ENCODE measurements around the gene DMRTA2. TPM values are rescaled to one million over a fixed set of nuclear protein-coding genes. Genes with fewer than 3 reads are reported as not detected.
A peak's percentile ranks its signal among the peaks of the same experiment; 100 is the strongest.

DMRTA2 gene
- polyA plus RNA-seq, 6 donors from 2014 or later: not detected

DNA sequence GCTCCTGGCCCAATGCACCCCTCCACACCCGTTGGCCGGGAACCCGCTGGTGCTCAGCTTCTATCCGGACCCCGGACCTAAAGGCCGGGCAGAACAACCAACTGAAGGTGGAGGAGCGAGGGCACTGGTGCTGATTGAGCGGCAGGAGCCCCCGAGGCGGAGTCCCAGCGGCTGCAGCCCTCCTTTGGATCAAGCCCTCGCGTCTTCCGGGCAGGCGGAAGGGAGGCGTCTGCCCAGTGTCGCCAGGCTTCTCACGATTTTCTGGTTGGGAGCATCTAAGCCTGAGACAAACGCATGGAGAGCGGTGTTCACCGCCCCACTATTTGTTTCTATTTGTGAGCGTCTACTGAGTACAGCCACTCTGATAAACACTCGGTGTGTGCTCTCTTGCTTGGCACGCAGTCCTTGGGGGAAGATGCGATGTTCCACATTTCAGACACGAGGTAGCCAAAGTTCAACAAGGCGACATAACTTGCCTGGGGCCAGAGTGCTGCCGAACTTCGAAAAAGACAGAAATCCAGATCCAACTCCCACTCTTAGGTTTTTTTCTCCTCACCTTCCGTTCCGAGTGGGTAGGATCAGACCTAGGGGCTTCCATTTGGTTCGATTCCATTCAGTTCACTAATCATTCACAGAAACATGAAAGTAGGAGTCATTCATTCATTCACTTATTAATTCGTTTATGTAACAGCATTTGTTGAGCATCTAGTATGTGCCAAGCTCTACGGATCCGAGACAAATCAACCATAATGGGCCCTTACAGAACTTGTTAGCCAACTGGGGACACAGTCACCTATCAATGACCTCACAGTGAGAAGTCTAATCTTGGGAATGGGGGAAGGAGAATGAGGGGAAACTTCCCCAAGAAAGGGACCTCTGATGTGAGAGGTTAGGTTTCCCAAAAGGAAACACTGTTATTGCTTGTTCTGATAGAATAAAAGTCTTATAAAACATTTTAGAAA lies 4.9 kb upstream of the DMRTA2 start:
- peaks cover 67 to 92% (median 90%) of the 10 kb centered on the region in 3 donors for H3K27me3 Mint-ChIP-seq
- H3K4me1 Mint-ChIP-seq: peaks cover 16 to 41% (median 28%) of the 10 kb centered on the region in 3 donors
- no peak for DNase-seq
- peak overlapping the region in 4 of 8 donors; percentile 7 to 64 (median 59) for H3K4me3 Mint-ChIP-seq
- peaks cover 0 to 32% (median 12%) of the 10 kb centered on the region in 7 donors for H3K9me3 Mint-ChIP-seq
- no peak for ATAC-seq (ENCODE audit: low read depth in 2 of 2)
- peaks cover 13 to 18% of the 10 kb centered on the region in 2 donors for H3K36me3 Mint-ChIP-seq
- peak overlapping the region in 3 of 6 donors; percentile 70 to 91 (median 88) for H3K27ac Mint-ChIP-seq

DNA sequence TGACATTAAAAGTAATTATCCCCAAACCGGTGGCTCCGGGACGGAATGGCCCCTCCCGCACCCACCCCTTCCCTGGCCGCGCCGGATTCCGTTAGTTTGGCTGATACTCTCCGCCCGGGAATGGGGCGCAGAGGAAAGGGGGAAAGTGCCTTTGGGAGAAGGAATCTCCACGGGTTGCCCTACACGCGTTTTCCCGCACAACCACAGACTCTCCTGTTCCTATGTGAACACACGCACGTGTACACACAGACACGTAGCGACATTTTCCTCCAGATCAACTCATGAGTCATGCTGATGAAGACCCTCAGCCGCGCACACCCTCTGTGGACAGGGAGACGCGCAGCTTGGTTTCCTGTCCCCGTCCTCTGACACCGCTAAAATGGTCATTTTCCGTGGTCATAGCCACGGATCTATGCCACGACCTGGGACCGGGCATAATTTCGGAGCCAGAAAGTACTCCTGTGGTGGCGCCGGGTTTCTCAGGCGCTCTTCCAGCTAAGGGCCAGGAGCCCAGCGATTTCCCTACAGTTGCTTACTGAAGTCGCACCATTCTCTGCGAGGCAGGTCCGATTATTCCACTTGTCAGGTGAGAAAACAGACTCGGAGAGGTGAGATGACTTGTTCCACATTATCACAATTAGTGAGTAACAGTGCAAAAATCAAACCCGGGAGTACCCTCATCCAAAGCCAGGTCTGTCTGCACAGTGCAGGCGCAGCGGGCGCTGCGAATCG lies 4.0 kb upstream of the DMRTA2 start:
- Mint-ChIP-seq H3K36me3 (peaks cover 18 to 22% of the 10 kb centered on the region in 2 donors), H3K27ac (peak overlapping the region in 3 of 6 donors; percentile 41 to 94 (median 88)), H3K9me3 (peaks cover 0 to 34% (median 13%) of the 10 kb centered on the region in 7 donors), H3K27me3 (peaks cover 71 to 94% (median 90%) of the 10 kb centered on the region in 3 donors), H3K4me1 (peaks cover 23 to 50% (median 37%) of the 10 kb centered on the region in 3 donors), H3K4me3 (peak overlapping the region in 6 of 8 donors; percentile 5 to 76 (median 68))
- ATAC-seq (ENCODE audit: low read depth in 2 of 2) (no peak), DNase-seq (no peak)

DNA sequence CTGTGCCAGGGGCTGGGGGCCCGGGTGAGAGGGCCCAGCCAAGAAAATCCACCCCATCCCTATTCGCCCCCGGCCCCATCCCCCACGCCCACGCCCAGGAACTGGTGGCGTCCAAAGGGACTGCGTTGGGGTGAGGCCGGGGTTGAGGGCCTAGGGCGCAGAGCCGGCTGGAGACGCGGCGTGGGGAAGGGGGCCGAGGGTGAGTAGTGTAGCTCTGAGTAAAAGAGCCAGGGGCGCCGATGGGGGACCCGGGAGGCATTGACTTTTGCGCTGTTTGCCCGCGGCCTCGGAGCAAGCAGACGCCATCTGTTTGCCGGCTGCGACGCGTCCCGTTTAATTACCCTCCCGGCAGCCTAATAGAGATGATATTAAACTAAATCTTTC lies 3.5 kb upstream of the DMRTA2 start:
- ATAC-seq (ENCODE audit: low read depth in 2 of 2) (no peak), DNase-seq (no peak)
- Mint-ChIP-seq H3K4me3 (peak overlapping the region in 2 of 8 donors; percentile 22 to 90), H3K27me3 (peaks cover 73 to 94% (median 90%) of the 10 kb centered on the region in 3 donors), H3K27ac (peak overlapping the region in 2 of 6 donors; percentile 68 to 79), H3K9me3 (peaks cover 0 to 39% (median 14%) of the 10 kb centered on the region in 7 donors), H3K4me1 (peaks cover 28 to 55% (median 42%) of the 10 kb centered on the region in 3 donors), H3K36me3 (peaks cover 22 to 27% of the 10 kb centered on the region in 2 donors)

DNA sequence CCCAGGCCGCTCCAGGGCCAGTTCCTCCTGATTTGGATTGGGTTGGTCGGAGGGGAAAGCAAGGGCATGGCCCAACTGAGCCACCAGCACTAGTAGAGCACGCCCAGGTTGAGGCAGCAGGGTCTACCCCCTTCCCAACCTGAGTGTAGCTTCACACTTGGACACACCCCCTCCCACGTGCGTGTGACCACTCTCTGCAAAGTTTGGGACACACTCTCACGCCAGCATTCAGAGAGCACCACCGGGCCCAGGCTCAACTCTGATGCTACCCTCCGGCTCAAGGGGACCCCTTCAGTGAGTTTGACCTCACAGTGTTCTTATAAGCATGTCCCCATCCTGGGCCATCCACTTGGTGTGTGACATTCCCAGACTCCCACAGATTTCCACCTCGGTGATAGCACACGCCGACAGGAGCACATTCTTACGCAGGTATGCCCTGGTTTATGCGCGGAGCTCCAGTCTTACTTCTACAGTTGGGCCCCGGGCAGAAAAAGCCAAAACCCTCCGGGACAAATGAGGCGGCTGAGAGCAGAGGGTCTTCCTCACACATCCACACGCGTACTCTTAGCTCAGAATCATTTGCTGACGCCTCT lies 3.0 kb upstream of the DMRTA2 start:
- H3K27ac Mint-ChIP-seq: peak overlapping the region in 3 of 6 donors; percentile 63 to 79 (median 68)
- peaks cover 24 to 30% of the 10 kb centered on the region in 2 donors for H3K36me3 Mint-ChIP-seq
- H3K4me1 Mint-ChIP-seq: peaks cover 32 to 58% (median 45%) of the 10 kb centered on the region in 3 donors
- H3K4me3 Mint-ChIP-seq: peak overlapping the region in 6 of 8 donors; percentile 1 to 97 (median 86)
- DNase-seq: no peak
- H3K9me3 Mint-ChIP-seq: peaks cover 0 to 42% (median 14%) of the 10 kb centered on the region in 7 donors
- peaks cover 70 to 93% (median 90%) of the 10 kb centered on the region in 3 donors for H3K27me3 Mint-ChIP-seq
- ATAC-seq (ENCODE audit: low read depth in 2 of 2): no peak

DNA sequence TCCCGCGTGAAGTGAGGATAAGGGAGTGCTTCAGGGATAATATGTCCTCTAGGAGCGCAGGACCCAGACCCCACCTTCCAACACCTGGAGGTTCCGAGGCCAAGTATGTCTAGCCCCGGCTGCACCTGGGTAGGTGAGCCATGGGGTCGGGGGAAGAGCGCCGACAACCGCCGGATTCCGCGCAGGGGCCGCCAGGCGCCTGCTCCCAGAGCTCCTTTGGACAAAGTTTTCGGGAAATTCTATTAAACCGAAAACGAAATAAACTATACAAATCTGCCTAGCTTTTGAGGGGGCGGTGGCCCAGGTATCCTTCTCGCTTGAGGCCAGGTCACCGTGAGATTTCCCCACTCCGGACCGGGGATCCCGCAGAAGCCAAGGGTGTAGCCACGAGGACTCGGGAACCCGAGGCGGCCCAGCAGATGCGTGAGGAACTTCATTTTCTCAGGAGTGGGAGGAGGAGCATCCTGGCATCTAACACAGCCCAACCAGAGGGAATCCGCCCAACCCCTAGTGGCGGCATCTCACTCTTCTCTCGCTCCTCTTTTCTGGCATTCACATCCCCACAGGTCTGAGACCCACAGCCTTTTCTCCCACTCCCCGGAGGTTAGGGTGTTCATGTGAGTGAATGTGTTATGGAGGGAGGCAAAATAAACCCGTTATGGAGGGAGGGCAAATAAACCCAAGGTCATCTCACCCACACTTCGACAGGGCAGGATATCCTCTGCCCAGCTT lies 2.3 kb upstream of the DMRTA2 start:
- peaks cover 33 to 60% (median 47%) of the 10 kb centered on the region in 3 donors for H3K4me1 Mint-ChIP-seq
- ATAC-seq (ENCODE audit: low read depth in 2 of 2) (no peak), DNase-seq (no peak)
- H3K4me3 Mint-ChIP-seq: peak overlapping the region; percentile 3 to 97 (median 92)
- H3K36me3 Mint-ChIP-seq: peaks cover 24 to 32% of the 10 kb centered on the region in 2 donors
- H3K9me3 Mint-ChIP-seq: peaks cover 0 to 42% (median 14%) of the 10 kb centered on the region in 7 donors
- H3K27ac Mint-ChIP-seq: peak overlapping the region in 2 of 6 donors; percentile 68 to 79
- peaks cover 66 to 89% (median 86%) of the 10 kb centered on the region in 3 donors for H3K27me3 Mint-ChIP-seq

DNA sequence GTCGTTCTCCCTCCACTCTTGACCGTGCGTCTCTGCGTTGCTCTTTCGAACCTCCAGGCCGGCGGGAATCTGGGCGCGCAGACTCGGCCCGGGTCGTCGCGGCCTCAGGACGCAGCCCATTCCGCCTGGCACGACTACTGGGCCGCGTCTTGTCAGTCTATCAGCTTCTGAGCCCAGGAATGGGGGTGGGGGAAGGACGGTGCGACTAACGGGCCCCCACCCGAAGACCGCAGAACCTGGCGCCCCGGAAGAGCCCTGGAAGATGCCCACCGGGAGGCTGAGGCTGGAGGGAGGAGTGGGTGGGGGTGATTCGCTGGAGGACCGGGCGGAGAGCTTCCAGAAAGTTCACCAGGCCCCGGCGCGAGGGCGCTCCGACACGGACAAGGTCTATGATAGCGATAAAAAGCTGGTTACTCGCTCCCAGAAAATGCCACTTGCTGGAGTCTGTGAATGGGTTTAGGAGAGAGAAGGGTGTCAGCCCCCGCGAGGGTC lies 1.7 kb upstream of the DMRTA2 start:
- Mint-ChIP-seq H3K4me3 (peak overlapping the region; percentile 83 to 97 (median 94)), H3K27me3 (peaks cover 69 to 89% (median 86%) of the 10 kb centered on the region in 3 donors), H3K4me1 (peaks cover 39 to 66% (median 53%) of the 10 kb centered on the region in 3 donors), H3K9me3 (peaks cover 0 to 37% (median 14%) of the 10 kb centered on the region in 7 donors), H3K27ac (peak overlapping the region in 3 of 6 donors; percentile 27 to 88 (median 74)), H3K36me3 (peaks cover 27 to 38% of the 10 kb centered on the region in 2 donors)
- ATAC-seq (ENCODE audit: low read depth in 2 of 2) (no peak), DNase-seq (no peak)

DNA sequence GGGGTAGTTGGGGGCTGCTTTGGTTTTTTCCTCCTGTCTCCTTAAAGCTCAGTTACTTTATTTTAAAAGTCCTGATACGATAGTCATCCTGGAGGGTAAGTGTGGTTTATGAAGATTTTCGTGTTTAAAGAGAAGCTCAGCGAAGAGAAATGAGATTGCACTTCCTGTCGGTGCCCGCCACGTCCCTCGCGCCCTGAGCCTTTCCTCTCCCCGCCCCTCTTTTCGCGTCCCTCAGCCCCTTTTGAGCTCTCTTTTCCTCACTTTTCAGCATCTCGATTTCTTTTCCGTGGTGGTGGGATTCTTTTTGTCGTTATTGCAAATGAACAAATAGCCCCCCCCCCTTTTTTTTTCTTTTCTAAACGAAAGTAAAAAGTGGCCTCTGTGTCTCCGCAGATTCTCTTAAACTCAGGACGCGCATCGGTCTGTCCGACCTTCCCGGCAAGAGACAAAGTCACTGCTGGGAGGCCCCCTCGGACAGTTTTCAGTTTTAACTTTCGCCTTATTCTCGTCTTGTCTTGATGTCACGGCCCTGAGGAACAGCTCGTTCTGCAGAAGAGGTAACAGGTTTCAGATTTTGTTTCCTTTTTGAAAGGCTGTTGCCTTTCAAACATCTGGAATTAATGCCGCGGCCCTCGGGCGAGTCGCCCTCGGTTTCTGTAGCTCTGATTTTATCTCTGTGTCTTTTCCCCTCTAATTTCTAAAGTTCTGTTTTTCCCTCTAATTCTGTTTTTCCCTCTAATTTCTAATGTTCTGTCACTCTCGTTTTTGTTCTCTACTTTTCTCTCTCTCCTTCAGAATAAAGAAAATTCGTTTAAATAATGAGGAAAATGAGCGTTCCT lies 1.0 kb upstream of the DMRTA2 start:
- peak overlapping the region in 4 of 6 donors; percentile 27 to 96 (median 81) for H3K27ac Mint-ChIP-seq
- H3K27me3 Mint-ChIP-seq: peaks cover 68 to 89% (median 85%) of the 10 kb centered on the region in 3 donors
- ATAC-seq (ENCODE audit: low read depth in 2 of 2): peak in 1 of 2 donors; percentile 37
- H3K9me3 Mint-ChIP-seq: peaks cover 0 to 38% (median 14%) of the 10 kb centered on the region in 7 donors
- peaks cover 43 to 69% (median 57%) of the 10 kb centered on the region in 3 donors for H3K4me1 Mint-ChIP-seq
- DNase-seq: no peak
- peaks cover 27 to 43% of the 10 kb centered on the region in 2 donors for H3K36me3 Mint-ChIP-seq
- peak overlapping the region; percentile 83 to 97 (median 94) for H3K4me3 Mint-ChIP-seq

DNA sequence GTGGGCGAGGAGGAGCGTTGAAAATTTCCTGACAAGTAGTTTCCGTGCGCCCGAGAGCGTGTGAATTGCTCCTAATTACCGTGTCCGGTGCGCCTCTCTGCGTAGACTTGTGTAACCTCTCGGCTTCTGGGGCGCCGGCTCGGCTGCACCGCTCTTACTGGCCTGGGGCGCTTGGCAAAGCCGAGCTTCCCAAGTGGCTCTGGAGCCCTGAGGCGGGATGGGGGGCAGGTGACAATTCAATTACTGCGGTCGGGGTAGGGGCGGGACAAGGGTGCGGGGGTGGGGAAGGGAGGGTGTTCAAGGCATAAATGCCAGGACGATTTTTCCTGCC lies 392 bp upstream of the DMRTA2 start:
- H3K9me3 Mint-ChIP-seq: peaks cover 0 to 38% (median 14%) of the 10 kb centered on the region in 7 donors
- peak overlapping the region in 2 of 6 donors; percentile 62 to 86 for H3K27ac Mint-ChIP-seq
- peaks cover 43 to 69% (median 57%) of the 10 kb centered on the region in 3 donors for H3K4me1 Mint-ChIP-seq
- H3K4me3 Mint-ChIP-seq: peak overlapping the region; percentile 83 to 97 (median 94)
- H3K27me3 Mint-ChIP-seq: peaks cover 68 to 86% (median 81%) of the 10 kb centered on the region in 3 donors
- DNase-seq (no peak), ATAC-seq (ENCODE audit: low read depth in 2 of 2) (no peak)
- peaks cover 27 to 43% of the 10 kb centered on the region in 2 donors for H3K36me3 Mint-ChIP-seq

DNA sequence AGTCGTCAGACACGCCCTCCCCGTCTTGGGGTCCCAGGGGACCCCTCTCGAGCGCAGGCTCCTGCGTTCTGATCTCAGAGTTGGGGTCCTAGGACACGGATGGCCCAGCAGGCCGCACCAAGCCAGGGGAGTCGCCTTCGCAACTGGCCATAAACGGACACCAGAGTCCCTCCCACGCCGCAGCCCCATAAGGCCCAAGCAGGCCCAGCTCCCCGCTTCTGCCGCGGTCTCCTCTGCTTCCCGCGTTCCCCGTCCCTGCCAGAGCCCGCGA lies 633 bp downstream of the DMRTA2 start:
- no peak for ATAC-seq (ENCODE audit: low read depth in 2 of 2)
- Mint-ChIP-seq H3K27me3 (peaks cover 65 to 86% (median 78%) of the 10 kb centered on the region in 3 donors), H3K4me3 (peak overlapping the region in 7 of 8 donors; percentile 67 to 85 (median 72)), H3K27ac (peak overlapping the region in 4 of 6 donors; percentile 2 to 96 (median 48)), H3K4me1 (peaks cover 43 to 69% (median 59%) of the 10 kb centered on the region in 3 donors), H3K36me3 (peaks cover 23 to 43% of the 10 kb centered on the region in 2 donors), H3K9me3 (peaks cover 0 to 39% (median 11%) of the 10 kb centered on the region in 7 donors)
- no peak for DNase-seq

DNA sequence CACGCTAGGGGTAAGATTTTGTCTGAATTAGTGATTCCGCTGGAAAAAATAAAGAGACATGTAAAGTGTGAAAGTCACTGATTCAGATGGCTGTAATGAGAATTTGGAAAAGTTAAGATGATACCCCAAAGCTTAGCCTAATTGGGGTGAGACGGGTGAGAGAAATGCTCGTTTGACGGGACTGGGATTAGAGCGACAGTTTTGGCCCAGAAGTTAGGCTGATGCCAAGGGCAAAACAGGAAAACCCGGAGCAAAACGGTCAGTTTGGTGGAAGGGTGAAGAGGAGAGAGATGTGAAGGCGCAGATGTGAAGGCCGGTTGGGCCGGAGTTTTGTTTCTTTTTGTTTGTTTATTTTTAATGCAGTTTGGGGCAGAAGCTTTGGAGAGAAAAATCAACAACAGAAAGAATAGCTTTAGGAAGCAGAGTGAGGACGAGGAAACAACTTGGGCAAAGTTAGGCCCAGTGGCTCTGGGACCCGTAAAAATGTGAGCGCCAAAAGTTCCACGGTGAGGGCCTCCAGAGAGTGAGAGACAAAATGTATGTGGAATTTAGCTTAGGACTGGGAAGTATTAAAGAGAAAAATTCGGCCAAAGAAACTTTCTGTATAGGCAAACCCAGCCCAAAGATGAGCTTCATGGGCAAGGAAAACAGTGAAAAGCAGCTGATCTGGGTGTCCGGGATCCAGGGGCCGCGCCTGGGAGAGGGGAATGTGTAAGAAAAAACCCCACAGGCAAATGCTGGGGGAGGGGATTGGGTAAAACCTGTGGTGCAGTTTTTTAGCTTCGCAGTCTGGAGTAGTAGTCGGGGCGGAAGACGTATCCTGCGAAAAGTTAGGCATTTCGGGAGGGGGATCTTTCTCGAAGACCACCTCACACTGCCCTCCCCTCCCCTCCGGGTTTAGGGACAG lies 1.2 kb downstream of the DMRTA2 start:
- Mint-ChIP-seq H3K4me3 (peak overlapping the region; percentile 59 to 88 (median 71)), H3K27ac (peak overlapping the region; percentile 2 to 96 (median 84)), H3K36me3 (peaks cover 23 to 43% of the 10 kb centered on the region in 2 donors), H3K27me3 (peaks cover 63 to 86% (median 78%) of the 10 kb centered on the region in 3 donors), H3K9me3 (peaks cover 0 to 40% (median 10%) of the 10 kb centered on the region in 7 donors), H3K4me1 (peaks cover 43 to 66% (median 65%) of the 10 kb centered on the region in 3 donors)
- DNase-seq (no peak), ATAC-seq (ENCODE audit: low read depth in 2 of 2) (no peak)
